A549 (cell line): Measurements from ENCODE around the gene FLYWCH1. TPM values are rescaled to one million over a fixed set of nuclear protein-coding genes. Genes with fewer than 3 reads are reported as not detected.

Experiments used
- ATAC-seq, 2 experiments: fragments of 200-7000 bp in 1 of 2; fragments of >200 bp in 1 of 2; cut with Nextera tagmentation in 1 of 2; cut with Tn5 transposase in 1 of 2; 3 replicates each; pipeline versions ENCODE4 v1.8.0 to v1.9.1; 2018 to 2020; ENCODE audit warnings: mild to moderate bottlenecking in 1 of 2, moderate library complexity in 1 of 2
- CTCF ChIA-PET: fragments of 300-600 bp; sonication (Branson Sonifier 250); formaldehyde crosslinking; extraction: SDS; loops from one replicate; lab custom pipeline; 2021; ENCODE audit warnings: antibody characterized with exemption, inconsistent platforms; lab: Yijun Ruan, JAX
- POLR2A ChIA-PET: fragments of 350-600 bp; formaldehyde crosslinking; extraction: SDS; loops from one replicate; lab custom pipeline; 2021; ENCODE audit warnings: antibody characterized with exemption, inconsistent platforms; lab: Yijun Ruan, JAX
- DNase-seq, 2 experiments: peaks; one replicate each; pipeline versions ENCODE4 v3.0.0 to v3.0.0-alpha.2; 2011 to 2016; ENCODE audit warnings: low read depth in 1 of 2, low spot score in 1 of 2
- FAIRE-seq: peaks from 2 replicates; lab custom pipeline; 2011; peaks lifted over from hg19 to GRCh38; lab: Jason Lieb, UNC
- H3K27ac ChIP-seq, 2 experiments: fragments of >200 bp; sonication (Bioruptor Twin); formaldehyde crosslinking; 3 replicates each; pipeline ENCODE4 v1.5.1; 2016 to 2017
- H3K4me1 ChIP-seq: fragments of >200 bp; sonication (Bioruptor Twin); formaldehyde crosslinking; 3 replicates; pipeline ENCODE4 v1.6.1; 2016
- H3K4me2 ChIP-seq: fragments of >200 bp; sonication (Bioruptor Twin); formaldehyde crosslinking; 3 replicates; pipeline ENCODE4 v1.6.1; 2016
- H3K4me3 ChIP-seq: fragments of >200 bp; sonication (Bioruptor Twin); formaldehyde crosslinking; 3 replicates; pipeline ENCODE4 v1.5.1; 2016
- H3K9me3 ChIP-seq: fragments of >200 bp; sonication (Bioruptor Twin); formaldehyde crosslinking; 3 replicates; pipeline ENCODE4 v1.6.1; 2016
- BHLHE40 ChIP-seq: IDR thresholded peaks from 2 replicates; pipeline ENCODE4 v1.6.1; 2012; ENCODE audit warnings: low read depth, low read length, inconsistent platforms
- CBX2 ChIP-seq: fragments of 200-600 bp; sonication (generic); IDR thresholded peaks from 2 replicates; pipeline ENCODE4 v1.6.1; 2016; ENCODE audit warnings: low read depth, mild to moderate bottlenecking, borderline replicate concordance
- CBX8 ChIP-seq: fragments of 200-600 bp; sonication (generic); IDR thresholded peaks from 2 replicates; pipeline ENCODE4 v1.6.1; 2016
- CHD2 ChIP-seq: fragments of 150-350 bp; IDR thresholded peaks from 2 replicates; pipeline ENCODE4 v1.6.1; 2014; ENCODE audit warnings: low read length; ENCODE audit not compliant: partially characterized antibody
- EHF ChIP-seq: fragments of 250-450 bp; sonication (Bioruptor Pico); IDR thresholded peaks from 2 replicates; pipeline ENCODE4 v1.5.0; 2020; ENCODE audit warnings: mild to moderate bottlenecking
- EP300 ChIP-seq, 2 experiments: fragments of >200 bp; sonication (Bioruptor Twin); formaldehyde crosslinking; IDR thresholded peaks; 2 replicates in 1 of 2; 3 replicates in 1 of 2; pipeline ENCODE4 v1.6.1; 2016 to 2017
- ESRRA ChIP-seq: fragments of 150-350 bp; IDR thresholded peaks from 2 replicates; pipeline ENCODE4 v1.6.1; 2014; ENCODE audit warnings: mild to moderate bottlenecking, low read length, borderline replicate concordance
- HOXB13 ChIP-seq: fragments of 250-450 bp; sonication (Bioruptor Pico); IDR thresholded peaks from 2 replicates; pipeline ENCODE4 v1.5.0; 2020; ENCODE audit warnings: low read depth, mild to moderate bottlenecking, moderate library complexity
- HOXB5 ChIP-seq: fragments of 250-450 bp; sonication (Bioruptor Pico); IDR thresholded peaks from 2 replicates; pipeline ENCODE4 v1.5.0; 2020; ENCODE audit warnings: mild to moderate bottlenecking, moderate library complexity
- JUN ChIP-seq, 2 experiments: fragments of >200 bp; sonication (Bioruptor Twin); formaldehyde crosslinking; IDR thresholded peaks; 2 replicates in 1 of 2; 3 replicates in 1 of 2; pipeline ENCODE4 v1.6.1; 2016 to 2017
- KDM1A ChIP-seq: fragments of 200-600 bp; sonication (generic); IDR thresholded peaks from 2 replicates; pipeline ENCODE4 v1.6.1; 2016; ENCODE audit warnings: low read depth, mild to moderate bottlenecking
- KDM5A ChIP-seq: fragments of 200-600 bp; sonication (generic); IDR thresholded peaks from 2 replicates; pipeline ENCODE4 v1.6.1; 2016; ENCODE audit warnings: antibody characterized with exemption, mild to moderate bottlenecking
- MAFK ChIP-seq: fragments of 450-650 bp; IDR thresholded peaks from 2 replicates; pipeline ENCODE4 v1.6.1; 2014; ENCODE audit not compliant: partially characterized antibody
- MAZ ChIP-seq: fragments of 150-350 bp; IDR thresholded peaks from 2 replicates; pipeline ENCODE4 v1.6.1; 2014; ENCODE audit warnings: antibody characterized with exemption, low read depth, low read length, borderline replicate concordance
- NFE2L2 ChIP-seq: fragments of 150-350 bp; conservative IDR thresholded peaks from 2 replicates; pipeline ENCODE4 v1.6.1; 2014; ENCODE audit warnings: low read length
- NPAS2 ChIP-seq: fragments of 250-450 bp; sonication (Bioruptor Pico); IDR thresholded peaks from 2 replicates; pipeline ENCODE4 v1.8.0; 2022; ENCODE audit warnings: mild to moderate bottlenecking, moderate library complexity, borderline replicate concordance
- PHF8 ChIP-seq: fragments of 200-600 bp; sonication (generic); IDR thresholded peaks from 2 replicates; pipeline ENCODE4 v1.6.1; 2016; ENCODE audit warnings: low read depth, mild to moderate bottlenecking, antibody characterized with exemption, moderate library complexity, borderline replicate concordance
- RARB ChIP-seq: fragments of 250-450 bp; sonication (Bioruptor Pico); IDR thresholded peaks from 2 replicates; pipeline ENCODE4 v1.8.0; 2021; ENCODE audit warnings: mild to moderate bottlenecking, moderate library complexity
- SREBF2 ChIP-seq: fragments of 450-650 bp; IDR thresholded peaks from 2 replicates; pipeline ENCODE4 v1.6.1; 2014; ENCODE audit warnings: mild to moderate bottlenecking, moderate library complexity
- ZC3H11A ChIP-seq: fragments of 450-650 bp; IDR thresholded peaks from 2 replicates; pipeline ENCODE4 v1.6.1; 2014; ENCODE audit warnings: antibody characterized with exemption, mild to moderate bottlenecking
- ZNF302 ChIP-seq: fragments of 250-450 bp; sonication (Bioruptor Pico); IDR thresholded peaks from 2 replicates; pipeline ENCODE4 v1.9.0; 2021; ENCODE audit warnings: inconsistent platforms, mild to moderate bottlenecking, moderate library complexity
- WGBS: methylation state at CpG from one replicate; pipeline ENCODE4 v1.1.6; 2017; ENCODE audit errors: missing lambda C conversion rate; 5-methylcytosine and 5-hydroxymethylcytosine counted together
- polyA plus RNA-seq, 4 experiments: library from polyadenylated mRNA; depleted of rRNA in 3 of 4; stranded (reverse); fragments of >200 nt; fragmentation: RNase III in 1 of 4; extraction: RNeasy Plus Mini Kit Qiagen cat#74134 plus additional on column Dnase treatment in 1 of 4; gene quantifications; 2 replicates in 3 of 4; 3 replicates in 1 of 4; pipeline ENCODE4 v1.2.3, GENCODE V29; 2011 to 2017
- TF ChIP-seq, protein P1 (sequence below): fragments of 150-350 bp; IDR thresholded peaks from 2 replicates; pipeline ENCODE4 v1.6.1; 2014; ENCODE audit warnings: low read depth, mild to moderate bottlenecking, low read length
- TF ChIP-seq, protein P2 (sequence below): IDR thresholded peaks from 2 replicates; pipeline ENCODE4 v1.6.1; 2012
- TF ChIP-seq, protein P3 (sequence below): fragments of 450-650 bp; IDR thresholded peaks from 2 replicates; pipeline ENCODE4 v1.6.1; 2014; ENCODE audit warnings: antibody characterized with exemption
- TF ChIP-seq, protein P4 (sequence below): IDR thresholded peaks from 2 replicates; pipeline ENCODE4 v1.6.1; 2012; ENCODE audit warnings: low read depth, borderline replicate concordance
- TF ChIP-seq, protein P5 (sequence below): fragments of >200 bp; sonication (Bioruptor Twin); formaldehyde crosslinking; IDR thresholded peaks from 2 replicates; pipeline ENCODE4 v1.6.1; 2016

Gene FLYWCH1
- polyA plus RNA-seq, 2 of the 4 experiments (the other 2 are of a cell fraction): 9.3 to 22.5 TPM

DNA sequence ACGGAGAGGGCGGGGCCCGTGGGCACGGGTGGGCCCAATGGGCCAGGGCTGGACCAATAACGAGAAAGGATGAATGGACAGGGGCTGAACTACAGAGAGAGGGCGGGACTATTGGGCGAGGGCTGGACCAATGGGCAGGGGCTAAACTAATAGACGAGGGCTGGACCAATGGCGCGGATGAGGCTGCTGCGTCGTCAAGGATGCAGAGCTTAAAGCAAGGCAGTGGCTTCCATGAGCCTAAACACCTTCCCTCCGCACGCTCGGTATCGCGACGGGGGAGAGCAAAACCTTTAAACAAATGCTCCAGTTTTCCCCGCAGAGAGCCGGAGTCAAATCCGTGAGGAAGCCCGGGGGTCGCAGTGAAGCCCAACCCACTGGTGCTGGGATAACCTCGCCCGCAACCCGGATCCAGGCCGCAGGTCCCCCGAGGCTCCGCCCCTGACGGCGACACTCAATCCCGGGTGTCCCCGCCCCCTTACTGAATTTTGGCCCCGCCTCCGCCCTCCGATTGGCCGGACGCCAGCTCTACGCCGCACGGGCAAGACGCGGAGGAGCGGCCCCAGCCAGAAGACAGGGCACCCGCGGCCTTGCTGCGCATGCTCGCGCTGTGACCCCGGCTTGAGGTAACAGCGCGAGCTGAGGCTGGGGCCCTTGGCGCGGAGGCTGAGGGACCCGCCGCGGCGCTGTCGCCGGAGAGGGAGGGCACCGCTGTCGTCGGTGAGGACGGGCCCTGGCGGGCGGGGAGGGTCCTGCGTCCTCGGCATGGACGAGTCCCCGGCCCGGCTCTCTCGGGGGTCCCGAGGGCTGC is 28.9 kb upstream of the FLYWCH1 start, which contains the start of gene FLYWCH2 (continued):
- TF ChIP-seq, protein P1, sequence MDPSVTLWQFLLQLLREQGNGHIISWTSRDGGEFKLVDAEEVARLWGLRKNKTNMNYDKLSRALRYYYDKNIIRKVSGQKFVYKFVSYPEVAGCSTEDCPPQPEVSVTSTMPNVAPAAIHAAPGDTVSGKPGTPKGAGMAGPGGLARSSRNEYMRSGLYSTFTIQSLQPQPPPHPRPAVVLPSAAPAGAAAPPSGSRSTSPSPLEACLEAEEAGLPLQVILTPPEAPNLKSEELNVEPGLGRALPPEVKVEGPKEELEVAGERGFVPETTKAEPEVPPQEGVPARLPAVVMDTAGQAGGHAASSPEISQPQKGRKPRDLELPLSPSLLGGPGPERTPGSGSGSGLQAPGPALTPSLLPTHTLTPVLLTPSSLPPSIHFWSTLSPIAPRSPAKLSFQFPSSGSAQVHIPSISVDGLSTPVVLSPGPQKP: no peak
- TF ChIP-seq PHF8 (peak; percentile 42), CBX8 (no peak), MAZ (no peak), HOXB13 (CRISPR knock-in tag) (no peak), NFE2L2 (no peak), ZNF302 (CRISPR knock-in tag) (no peak), RARB (CRISPR knock-in tag) (no peak), NPAS2 (CRISPR knock-in tag) (no peak), CHD2 (no peak), KDM5A (no peak), JUN (IDR thresholded peaks at IDR 0.05) (peak; percentile 43 to 61; a peak in 3 of 5 replicates), HOXB5 (CRISPR knock-in tag) (0 out of 2 replicates have a peak, but pooled peaks have one; percentile 15), EP300 (IDR thresholded peaks at IDR 0.05) (no peak)
- TF ChIP-seq, protein P2, sequence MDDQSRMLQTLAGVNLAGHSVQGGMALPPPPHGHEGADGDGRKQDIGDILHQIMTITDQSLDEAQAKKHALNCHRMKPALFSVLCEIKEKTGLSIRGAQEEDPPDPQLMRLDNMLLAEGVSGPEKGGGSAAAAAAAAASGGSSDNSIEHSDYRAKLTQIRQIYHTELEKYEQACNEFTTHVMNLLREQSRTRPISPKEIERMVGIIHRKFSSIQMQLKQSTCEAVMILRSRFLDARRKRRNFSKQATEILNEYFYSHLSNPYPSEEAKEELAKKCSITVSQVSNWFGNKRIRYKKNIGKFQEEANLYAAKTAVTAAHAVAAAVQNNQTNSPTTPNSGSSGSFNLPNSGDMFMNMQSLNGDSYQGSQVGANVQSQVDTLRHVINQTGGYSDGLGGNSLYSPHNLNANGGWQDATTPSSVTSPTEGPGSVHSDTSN: no peak

DNA sequence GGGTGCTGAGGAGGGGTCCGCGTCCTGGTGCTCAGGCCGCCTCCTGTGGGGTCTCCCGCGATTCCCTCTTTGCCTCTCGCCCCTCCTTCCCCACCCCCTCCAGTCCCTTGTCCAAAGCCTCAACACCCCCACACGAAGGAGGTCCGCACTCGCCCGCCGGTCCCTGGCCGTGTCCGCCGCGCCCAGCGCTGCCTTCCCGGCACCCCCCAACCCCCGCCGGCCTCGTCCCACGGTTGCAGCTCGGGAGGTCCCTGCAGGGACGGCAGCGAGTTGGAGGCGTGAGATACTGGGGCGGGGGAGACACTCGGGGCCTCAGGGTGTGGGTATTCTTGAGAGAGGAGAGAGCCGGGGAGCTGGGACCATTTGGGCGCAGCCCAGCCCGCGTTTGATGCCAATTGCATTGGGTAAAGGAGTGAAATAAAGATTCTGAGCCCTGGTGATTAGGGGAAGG is 28.2 kb upstream of the FLYWCH1 start:
- Histone ChIP-seq H3K27ac (peak overlapping the region; percentile 96 to 97), H3K4me1 (peaks cover 5% of the 10 kb centered on the region; the same call in 2 of the 3 replicates), H3K4me3 (peak overlapping the region; percentile 94), H3K9me3 (no peaks in the 10 kb centered on the region), H3K4me2 (peak overlapping the region; percentile 99)
- peak; percentile 20 to 40 for ATAC-seq
- CTCF ChIA-PET: interaction anchor here (0.9 to 6.6 kb wide), 9 partner anchors 9 to 45 kb away, joined by 3 to 52 read pairs (median 5); no protein-coding TSS in a partner anchor
- POLR2A ChIA-PET: interaction anchor here (0.8 to 3.8 kb wide), 13 partner anchors 11 to 201 kb away, joined by 3 to 62 read pairs (median 4); partner anchors contain the start of genes KCTD5 and SRRM2
- no peak for FAIRE-seq
- TF ChIP-seq BHLHE40 (no peak), EHF (CRISPR knock-in tag) (no peak), CBX8 (no peak), KDM1A (no peak), CHD2 (no peak), CBX2 (no peak), ESRRA (no peak), NFE2L2 (no peak), JUN (IDR thresholded peaks at IDR 0.05) (no peak; a peak in 1 of 5 replicates), ZC3H11A (no peak), NPAS2 (CRISPR knock-in tag) (no peak), MAFK (no peak), SREBF2 (no peak)
- TF ChIP-seq, protein P3, sequence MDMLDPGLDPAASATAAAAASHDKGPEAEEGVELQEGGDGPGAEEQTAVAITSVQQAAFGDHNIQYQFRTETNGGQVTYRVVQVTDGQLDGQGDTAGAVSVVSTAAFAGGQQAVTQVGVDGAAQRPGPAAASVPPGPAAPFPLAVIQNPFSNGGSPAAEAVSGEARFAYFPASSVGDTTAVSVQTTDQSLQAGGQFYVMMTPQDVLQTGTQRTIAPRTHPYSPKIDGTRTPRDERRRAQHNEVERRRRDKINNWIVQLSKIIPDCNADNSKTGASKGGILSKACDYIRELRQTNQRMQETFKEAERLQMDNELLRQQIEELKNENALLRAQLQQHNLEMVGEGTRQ: no peak
- TF ChIP-seq, protein P4, sequence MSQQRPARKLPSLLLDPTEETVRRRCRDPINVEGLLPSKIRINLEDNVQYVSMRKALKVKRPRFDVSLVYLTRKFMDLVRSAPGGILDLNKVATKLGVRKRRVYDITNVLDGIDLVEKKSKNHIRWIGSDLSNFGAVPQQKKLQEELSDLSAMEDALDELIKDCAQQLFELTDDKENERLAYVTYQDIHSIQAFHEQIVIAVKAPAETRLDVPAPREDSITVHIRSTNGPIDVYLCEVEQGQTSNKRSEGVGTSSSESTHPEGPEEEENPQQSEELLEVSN: no peak
- TF ChIP-seq, protein P5, sequence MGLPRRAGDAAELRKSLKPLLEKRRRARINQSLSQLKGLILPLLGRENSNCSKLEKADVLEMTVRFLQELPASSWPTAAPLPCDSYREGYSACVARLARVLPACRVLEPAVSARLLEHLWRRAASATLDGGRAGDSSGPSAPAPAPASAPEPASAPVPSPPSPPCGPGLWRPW: no peak
- 3% methylated on average over 6 of the region's 31 CpGs for WGBS
- DNase-seq: no peak
